KG1 (cell line): Measurements from ENCODE around the gene PNMA6E.

Experiments
- DNase-seq: peaks from one replicate; lab custom pipeline; 2025; lab: John Stamatoyannopoulos, UW

Gene PNMA6E

DNA sequence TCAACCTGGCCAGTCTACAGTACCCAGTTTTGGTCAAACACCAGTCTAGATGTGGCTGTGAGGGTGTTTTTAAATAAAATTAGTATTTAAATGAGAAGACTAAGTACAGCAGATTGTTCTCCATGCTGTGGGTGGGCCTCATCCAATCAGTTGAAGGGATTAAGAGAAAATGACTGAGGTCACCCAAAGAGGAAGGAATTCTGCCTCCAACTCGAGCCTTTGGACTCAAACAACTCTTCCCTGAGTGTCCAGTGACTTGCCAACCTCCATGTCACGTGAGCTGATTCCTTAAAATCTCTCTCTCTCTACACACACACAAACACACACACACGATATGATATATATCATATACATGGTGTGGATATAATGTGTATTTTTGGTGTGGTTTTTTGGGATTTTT, 34.7 kb upstream of the PNMA6E start:
- DNase-seq, result no peak

DNA sequence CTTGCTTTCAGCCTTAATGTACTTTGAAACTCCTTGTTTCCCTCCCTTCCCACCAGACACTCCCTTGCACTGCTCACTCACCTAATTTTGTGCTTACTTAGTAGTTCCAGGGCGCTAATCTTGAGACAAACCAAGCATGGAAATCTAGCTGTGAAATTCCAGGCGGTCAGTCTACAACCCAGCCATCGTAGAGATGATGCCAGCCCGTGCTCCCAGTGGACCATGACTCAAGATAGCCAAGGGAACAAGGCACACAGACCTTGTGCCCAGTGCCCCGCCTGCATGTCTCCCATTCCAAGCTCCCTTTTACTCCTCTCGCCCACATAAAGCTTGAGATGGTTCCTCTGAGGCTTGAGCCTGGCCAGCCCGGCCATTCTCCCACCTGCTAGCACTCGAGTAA, 33.7 kb upstream of the PNMA6E start:
- no peak for DNase-seq

DNA sequence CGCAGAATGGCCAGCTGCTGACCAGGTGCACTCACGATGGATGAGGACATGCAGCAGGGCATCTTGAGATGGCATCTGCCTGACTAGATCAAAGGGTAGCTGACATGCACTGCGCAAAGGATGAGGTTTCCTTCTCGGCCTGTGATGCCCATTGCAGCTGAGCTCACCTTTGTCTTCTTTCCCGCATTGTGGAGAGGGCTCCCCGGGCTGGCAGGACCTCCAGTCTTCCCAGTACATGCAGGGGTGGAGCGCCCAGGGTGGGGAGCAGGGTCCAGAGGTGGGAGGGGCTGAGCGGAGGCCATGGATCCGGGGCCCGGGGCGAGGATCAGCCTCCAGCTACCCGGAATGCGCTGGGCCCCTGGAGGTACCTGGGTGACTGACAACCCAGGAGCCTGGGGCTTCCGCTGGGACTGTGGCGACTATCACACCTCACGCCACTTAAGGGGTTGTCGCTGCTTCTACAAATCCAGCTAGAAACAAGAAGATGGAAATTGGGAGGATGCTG, 32.7 kb upstream of the PNMA6E start:
- no peak for DNase-seq

DNA sequence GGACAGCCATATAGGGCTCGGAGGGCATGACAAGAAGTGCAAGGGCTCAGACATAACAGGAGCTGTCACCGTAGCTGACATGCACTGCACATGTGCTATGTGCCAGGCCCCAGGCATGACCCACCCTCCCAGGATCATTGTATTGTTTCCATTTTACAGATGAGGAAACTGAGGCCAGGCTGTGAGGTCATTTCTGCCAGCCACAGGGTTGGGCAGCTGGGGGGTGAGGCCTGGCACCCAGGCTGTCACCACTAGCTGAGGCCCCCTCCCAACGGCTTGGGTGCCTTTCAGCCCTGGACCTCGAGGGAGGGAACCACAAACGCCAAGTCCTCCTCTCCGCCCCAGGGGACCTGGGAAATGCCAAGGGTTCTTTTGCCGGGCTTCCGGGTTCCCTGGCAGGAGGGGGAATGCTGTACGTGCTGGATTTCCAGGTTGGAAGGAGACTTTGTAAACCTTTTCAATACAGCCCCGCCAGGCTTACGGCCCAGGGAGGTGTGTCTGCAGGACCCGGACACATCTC, 32.1 kb upstream of the PNMA6E start:
- no peak for DNase-seq

DNA sequence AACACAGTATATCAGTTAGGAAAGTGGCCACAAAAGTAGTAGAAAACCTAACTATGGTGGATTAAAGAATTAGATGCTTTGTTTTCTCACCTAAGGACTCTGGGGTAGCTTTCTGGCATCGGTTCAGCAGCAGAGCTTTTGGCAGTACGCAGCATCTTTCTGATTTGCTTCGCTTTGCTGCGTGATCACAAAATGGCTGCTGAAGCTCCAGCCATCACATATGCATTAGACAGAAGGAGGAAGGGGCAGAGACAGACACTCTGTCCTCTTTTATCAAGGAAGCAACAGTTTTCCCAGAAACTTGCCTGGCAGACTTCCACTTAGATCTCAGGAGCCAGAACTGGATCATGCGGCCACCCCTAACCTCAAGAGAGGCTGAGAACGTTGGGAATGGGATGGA, 29.6 kb upstream of the PNMA6E start:
- DNase-seq, result no peak

DNA sequence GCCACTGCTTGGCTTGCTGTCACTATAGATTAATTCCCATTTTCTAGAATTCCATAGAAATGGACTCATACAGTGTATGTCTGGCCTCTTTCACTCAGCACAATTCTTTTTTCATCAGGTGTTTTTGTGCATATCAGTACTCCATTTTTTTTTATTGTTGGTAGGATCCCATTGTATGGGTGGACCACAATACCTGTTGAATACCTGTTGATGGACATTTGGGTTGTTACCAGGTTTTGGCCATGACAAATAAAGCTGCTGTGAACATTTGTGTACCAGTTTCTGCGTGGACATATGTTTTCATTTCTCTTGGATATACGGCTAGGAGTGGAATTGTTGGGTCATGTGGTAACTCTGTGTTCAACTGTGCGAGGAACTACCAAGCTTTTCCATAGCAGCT, 25.1 kb upstream of the PNMA6E start:
- DNase-seq, result no peak

DNA sequence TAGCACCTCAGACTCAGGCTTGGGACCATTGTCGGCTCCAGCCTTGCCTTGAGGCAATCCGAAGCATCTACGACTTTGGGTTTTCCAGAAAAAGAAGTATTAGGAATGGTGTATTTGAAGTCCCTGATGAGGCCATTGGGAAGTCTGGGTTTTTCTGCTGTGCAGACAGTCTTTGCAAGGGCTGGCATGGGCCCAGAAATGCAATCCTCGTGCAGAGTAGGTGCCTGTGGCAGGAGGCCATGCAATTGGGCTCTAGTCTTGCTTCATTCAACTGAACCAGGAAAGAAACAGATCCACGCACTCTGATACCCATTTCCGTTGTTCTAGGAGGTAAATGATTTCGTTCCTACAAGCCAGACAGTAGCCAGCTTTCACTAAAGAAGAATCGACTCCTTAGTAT, 22.5 kb upstream of the PNMA6E start:
- DNase-seq, result no peak

DNA sequence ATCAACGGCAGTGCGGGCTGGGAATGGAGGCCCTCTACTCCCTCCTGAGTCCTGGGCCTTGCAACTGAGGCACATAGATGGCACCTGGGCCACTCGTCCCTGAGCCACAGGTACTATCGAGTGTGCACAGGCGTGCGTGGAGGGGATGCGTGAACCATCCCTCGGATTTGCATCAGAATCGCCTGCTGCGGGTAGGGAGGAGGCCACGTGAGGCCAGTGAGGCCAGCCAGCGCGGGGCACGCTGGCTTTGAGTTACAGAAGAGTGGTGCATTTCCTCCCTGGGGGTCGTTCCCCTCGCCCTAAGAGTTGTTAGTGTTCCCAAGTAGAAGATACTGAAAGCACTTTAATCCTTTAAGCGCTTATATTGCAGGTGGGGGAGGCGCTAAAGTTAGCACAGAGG, 20.7 kb upstream of the PNMA6E start:
- DNase-seq, result no peak

DNA sequence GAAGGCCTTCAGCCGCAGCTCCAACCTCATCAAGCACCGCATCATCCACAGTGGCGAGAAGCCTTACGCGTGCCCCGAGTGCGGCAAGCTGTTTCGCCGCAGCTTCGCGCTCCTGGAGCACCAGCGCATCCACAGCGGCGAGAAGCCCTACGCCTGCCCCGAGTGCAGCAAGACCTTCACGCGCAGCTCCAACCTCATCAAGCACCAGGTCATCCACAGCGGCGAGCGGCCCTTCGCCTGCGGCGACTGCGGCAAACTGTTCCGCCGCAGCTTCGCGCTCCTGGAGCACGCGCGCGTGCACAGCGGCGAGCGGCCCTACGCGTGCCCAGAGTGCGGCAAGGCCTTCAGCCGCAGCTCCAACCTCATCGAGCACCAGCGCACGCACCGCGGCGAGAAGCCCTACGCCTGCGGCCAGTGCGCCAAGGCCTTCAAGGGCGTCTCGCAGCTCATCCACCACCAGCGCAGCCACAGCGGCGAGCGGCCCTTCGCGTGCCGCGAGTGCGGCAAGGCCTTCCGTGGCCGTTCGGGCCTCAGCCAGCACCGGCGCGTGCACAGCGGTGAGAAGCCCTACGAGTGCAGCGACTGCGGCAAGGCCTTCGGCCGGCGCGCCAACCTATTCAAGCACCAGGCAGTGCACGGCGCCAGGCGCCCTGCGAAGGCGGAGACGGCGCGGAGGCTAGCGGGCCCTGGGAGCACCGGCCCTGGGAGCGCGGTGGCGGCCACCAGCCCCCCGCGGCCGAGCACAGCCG, 19.9 kb upstream of the PNMA6E start:
- DNase-seq, result no peak

DNA sequence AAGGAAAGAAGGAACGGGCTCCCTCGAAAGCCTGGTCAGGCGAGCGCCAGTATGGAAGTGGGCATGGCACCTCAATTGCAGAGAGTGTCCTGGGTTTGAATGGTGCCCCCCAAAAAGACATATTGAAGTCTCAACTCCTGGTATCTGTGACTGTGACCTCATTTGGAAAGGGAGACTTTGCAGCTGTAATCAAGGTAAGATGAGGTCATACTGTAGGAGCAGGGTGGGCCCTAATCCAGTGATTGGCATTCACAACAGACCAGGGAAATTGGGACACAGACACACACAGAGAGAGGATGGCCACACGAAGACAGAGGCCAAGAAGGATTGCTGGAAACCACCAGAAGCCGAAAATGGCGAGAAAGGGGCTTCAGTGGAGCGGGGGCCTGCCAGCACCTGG, 16.5 kb upstream of the PNMA6E start:
- DNase-seq, result no peak

DNA sequence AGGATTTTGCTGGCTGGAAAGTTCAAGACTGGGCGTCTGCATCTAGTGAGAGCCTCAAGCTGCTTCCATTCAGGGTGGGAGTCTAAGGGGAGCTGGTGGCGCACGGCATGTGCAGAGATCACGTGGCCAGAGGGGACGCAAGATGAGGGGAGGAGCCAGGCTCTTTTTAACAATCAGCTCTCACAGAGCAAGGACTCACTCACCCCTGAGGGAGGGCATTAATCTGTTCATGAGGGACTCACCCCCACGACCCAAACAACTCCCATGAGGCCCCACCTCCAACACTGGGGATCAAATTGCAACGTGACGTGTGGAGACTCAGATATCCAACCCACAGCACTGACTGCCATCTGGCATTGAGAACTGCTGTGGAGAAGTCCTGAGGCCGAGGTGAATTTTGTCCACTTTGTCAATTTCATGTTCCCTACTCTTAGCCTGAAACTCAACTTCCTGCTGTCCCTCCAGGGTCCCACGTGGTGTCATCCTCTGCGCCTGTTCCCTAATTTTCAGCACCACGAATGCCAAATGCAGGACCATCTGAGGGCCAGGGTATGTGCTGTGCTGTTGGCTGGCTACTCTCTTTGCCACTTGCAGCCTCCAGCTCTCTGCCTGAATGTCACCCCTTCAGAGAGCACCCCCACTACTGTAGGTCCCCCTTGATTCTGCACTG, 15.8 kb upstream of the PNMA6E start:
- DNase-seq, result no peak

DNA sequence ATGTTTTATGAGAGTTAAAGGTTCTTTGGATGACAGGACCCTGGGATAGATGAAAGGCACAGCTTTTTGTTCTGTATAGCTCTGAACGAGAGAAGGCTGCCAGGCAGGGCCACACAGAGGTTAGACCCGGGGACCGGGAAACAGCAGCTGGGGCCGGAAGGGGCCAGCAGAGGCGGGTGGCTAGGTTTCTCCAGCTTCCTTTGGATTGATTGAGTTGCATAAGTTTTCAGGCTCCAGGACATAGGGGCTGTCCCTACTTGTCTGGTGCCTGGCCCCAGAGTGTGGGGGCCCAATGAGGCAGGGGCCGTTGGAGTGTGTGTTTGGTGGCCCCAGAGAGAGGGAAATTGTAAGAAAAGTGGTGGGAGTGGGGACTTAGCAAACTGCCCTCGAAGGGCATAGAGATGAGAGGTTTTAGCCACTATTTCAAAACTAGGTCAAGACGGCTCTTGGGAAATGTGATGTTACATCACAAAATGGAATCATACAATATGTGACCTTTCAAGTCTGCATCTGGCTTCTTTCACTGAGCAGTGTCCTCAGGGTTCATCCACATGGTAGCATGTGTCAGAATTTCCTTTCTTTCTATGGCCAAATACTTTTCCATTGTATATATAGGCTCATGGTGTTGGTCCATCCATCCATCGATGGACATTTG, 13.8 kb upstream of the PNMA6E start:
- DNase-seq, result no peak

DNA sequence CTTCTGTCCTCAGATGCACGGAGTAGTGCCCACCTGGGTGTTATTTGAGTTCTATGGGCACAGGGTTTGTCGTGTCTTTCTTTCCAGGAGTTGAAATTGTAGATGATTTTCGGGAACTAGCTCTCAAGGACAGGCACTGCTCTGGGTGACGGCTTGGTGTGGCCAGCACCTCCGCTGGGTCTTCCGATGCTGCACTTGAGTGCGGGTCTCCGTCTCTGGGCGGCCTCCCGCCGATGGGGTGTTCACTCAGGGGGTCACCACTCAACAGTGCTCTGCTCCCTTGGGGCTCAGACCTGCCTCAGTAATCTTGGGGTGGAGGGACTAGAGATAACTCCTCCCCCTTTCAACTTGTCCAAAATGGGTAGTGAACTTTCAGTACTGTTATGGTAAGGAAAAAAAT, 12.6 kb upstream of the PNMA6E start:
- no peak for DNase-seq

DNA sequence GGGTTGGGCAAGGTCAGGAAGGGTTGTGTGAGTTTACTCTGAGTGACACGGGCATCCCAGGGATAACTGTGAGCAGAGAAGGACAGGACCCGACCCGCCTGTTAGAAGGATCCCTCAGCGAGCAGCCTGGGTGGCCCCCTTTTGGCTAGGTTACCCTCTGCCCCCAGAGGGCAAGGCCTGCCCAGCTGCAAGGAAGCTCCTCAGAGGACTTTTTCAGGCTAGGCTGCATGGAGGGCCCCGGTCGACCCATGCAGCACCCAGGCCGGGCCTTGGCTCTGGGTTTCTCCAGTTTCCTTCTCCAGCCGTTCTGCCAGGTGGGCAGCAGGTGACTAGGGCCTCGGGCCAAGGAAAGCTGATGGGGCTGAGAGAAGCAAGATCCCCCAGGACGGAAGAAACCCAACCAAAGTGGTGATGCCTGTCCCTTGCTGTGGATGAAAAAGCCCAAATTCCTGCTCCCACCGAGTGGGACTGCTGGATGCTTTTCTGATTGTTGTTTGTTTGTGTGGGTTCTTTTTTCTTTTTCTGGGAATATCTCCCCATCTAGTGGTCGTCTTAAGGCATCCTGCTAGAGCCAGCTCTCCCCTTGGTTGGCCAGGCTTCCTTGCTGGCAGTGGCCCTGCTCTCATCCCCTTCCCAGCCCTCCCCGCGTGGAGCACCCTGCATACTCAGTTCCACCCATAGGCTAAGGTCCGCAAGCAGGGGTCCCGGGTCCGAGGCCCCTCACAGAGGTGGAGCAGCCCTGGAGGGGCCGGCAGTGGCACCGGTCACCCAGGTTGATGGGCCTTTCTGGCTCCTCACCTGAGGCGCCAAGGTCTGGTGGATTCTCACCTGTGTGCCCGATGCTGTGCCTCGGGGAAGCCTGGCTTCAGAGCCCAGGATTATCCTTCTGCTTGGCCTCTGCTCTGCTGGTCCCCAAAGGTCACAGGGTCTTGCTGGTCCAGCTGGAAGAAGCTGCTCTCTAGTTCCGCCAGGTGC, 11.9 kb upstream of the PNMA6E start:
- no peak for DNase-seq

DNA sequence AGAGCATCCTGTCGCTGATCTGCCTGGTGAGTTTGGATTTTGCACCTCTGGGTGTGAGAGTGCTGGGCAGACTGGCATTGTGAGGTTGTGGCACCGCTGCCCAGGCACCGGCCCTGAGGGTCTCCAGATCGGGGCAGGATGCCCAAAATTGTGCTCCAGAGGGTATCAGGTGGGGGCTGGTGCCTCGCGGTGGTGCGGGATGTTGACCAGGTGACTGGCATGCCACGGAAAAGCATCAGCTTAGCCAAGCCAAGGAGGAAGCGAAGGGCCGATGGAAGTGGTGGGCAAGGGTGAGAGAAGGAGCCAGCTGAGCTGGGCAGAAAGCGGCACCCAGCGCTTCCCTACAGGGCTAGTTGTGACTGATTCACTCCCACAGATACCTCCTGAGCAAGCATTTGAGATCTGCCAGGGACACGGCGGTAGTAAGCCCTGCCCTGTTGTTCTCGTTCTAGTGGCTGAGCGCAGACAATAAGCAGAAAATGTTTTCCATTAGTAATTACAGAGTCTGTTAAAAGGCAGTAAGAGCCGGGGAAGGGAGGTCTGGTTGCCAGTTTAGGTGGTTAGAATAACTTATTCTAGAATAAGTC, 10.9 kb upstream of the PNMA6E start:
- no peak for DNase-seq

DNA sequence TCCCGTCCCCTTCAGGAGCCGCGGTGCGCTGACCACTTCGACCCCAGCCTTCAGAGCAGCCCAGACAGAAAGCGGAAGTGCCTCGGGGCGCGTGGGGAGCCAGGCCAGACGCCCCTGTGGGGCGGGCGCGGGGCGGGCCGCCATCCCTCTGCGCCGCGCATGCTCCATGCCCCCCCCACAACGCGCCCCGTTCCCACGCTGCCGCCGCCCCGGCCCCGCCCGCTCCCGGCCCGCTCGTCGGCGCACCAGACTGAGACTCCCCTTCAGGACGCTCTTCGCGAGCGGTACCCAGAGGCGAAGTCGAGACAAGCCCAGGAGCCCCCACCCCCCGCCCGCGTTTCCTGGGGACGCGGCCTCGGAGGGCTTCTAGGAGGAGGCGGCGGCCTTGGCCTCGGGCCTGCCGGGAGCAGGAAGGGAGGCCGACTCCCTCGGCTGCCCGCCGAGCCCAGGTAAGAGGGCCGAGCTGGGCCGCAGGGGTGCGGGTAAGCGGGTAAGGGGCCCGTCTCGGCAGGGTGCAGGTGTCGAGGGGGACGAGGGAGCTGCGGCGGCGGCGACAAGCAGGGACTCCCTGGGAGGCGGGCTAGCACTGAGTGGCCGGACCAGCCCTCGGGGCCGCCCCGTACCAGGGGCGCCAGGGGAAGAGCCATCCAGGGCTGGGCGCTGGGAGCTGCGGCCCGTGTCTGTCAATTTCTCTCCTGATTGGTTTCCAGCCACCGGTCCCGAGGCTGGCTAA, 10.3 kb upstream of the PNMA6E start, which contains the start of gene ZFP92:
Gene ZFP92 (plus strand): TSS at position 218 of the 733 bp plus-strand sequence. CDS start 6,851 bp downstream, outside the sequence.
- no peak for DNase-seq

DNA sequence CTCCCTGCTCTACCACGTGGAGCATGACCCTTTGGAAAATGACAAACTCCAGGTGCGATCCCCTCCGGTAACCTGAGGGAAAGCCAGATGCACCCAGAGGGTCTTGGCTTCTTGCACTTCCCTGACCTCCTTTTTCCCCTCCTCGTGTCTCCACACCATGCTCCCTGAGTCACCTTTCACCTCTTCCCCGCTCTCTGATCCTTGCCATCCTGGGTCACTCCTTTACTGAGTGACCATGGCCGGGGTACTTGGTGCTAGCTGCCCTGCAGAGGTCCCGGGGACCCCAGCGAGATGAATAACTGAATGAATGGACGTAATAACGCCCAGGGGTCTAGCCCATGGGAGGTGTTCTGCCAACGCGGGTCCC, 9.7 kb upstream of the PNMA6E start:
- no peak for DNase-seq

DNA sequence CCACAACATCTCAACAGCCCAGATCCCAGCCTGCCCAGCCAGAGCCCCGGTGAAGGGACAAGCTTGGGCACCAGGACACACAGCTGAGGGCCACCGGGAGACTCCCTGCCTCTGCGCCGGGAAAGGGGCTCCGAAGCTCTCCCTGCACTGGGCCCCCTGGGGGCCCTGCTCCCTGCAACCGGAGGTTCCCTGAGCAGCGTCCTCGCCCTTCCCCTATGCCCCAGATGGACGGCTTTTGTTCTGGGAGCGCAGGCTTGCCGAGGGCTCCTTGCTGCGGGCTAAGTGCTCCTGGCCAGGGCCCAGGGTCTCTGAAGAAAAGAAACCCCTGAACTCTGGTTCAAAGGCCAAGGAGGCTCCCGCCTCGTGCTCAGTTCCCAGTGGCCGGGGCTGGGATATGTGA, 9.2 kb upstream of the PNMA6E start:
- DNase-seq, result no peak

DNA sequence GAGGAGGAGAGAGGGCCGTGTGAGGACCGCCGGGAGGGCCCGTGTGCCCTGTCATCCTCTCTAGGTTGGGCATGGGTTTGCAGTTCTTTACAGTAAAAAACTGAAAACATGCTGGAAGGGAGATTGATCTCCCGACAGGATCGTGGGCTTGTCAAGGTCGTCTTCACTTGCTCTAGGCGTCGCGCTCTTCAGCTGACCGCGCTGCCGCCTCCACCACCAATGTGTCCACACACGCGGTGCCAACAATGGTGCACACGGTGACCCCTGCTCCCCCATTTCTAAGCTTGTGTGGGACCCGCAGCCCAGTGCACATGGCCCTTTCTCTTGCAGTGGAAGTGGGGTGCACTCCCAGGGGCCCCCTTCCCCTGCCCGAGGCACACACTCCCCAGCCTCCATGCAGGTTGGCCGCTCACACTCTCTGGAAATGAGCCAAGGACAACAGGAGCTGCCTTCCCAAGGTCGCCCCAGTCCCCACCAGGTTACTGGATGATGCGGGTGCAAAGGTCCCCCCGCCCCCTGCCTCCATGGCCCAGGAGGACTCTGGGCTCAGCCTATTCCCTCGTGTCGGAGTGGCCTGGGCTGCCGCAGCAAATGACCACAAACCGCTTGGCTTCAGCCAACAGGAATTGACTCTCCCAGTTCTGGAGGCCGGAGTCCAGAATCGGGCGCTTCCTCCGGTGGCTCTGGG, 8.4 kb upstream of the PNMA6E start:
- DNase-seq, result no peak

DNA sequence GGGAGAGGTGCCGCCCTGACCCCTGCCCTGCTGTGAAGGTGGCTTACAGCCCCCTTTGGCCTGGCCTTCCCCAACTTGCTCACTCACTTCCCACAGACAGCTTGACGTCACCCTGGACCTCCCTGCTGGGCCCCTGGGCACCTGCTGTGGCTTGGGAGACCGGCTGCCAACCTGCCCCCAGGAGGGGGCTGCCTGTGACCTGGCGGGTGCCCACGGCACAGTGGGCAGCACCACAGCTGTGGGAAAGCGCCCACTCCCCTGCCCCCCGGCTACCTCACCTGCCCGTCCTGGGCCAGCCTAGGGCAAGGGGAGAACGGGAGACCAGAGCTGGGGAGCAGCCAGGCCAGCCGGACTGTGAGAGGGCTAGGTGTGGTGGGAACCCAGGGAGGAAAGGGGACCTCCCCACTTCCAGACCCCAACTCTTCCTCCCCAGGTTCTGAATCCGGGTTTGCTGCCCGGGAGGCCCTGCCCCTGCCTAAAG, 7.8 kb upstream of the PNMA6E start:
- no peak for DNase-seq
